HEK293 (cell line): ENCODE data around the gene TDRD10.

Experiments used
- GLI4 ChIP-seq: fragments of 450-650 bp; formaldehyde crosslinking; IDR thresholded peaks from 2 replicates; pipeline ENCODE4 v1.5.1; 2016; ENCODE audit warnings: missing biosample characterization, missing genetic modification characterization
- HOXA7 ChIP-seq: sonication (generic); formaldehyde crosslinking; IDR thresholded peaks from 2 replicates; pipeline ENCODE4 v1.8.1; 2022; ENCODE audit warnings: missing genetic modification reagents, borderline replicate concordance
- MEIS1 ChIP-seq: sonication (generic); formaldehyde crosslinking; IDR thresholded peaks from 2 replicates; pipeline ENCODE4 v1.8.1; 2022; ENCODE audit warnings: missing genetic modification reagents, mild to moderate bottlenecking, borderline replicate concordance
- MZF1 ChIP-seq: fragments of 450-650 bp; formaldehyde crosslinking; IDR thresholded peaks from 2 replicates; pipeline ENCODE4 v1.5.1; 2017; ENCODE audit warnings: missing biosample characterization, missing genetic modification characterization, borderline replicate concordance
- SALL2 ChIP-seq: fragments of 450-650 bp; formaldehyde crosslinking; IDR thresholded peaks from 2 replicates; pipeline ENCODE4 v1.5.0; 2017; ENCODE audit warnings: missing biosample characterization, mild to moderate bottlenecking, missing genetic modification characterization, borderline replicate concordance
- SETDB1 ChIP-seq: IDR thresholded peaks from one replicate; pipeline ENCODE4 v1.6.1; 2017; ENCODE audit warnings: mild to moderate bottlenecking, low read length, moderate library complexity, mixed read lengths; ENCODE audit not compliant: insufficient read length
- TRIM28 ChIP-seq: IDR thresholded peaks from 2 replicates; pipeline ENCODE4 v1.6.1; 2011; ENCODE audit warnings: low read length, control low read depth, borderline replicate concordance
- ZEB2 ChIP-seq: fragments of 450-650 bp; formaldehyde crosslinking; IDR thresholded peaks from 2 replicates; pipeline ENCODE4 v1.5.1; 2016; ENCODE audit warnings: missing biosample characterization, missing genetic modification characterization
- ZFP41 ChIP-seq: fragments of 450-650 bp; formaldehyde crosslinking; IDR thresholded peaks from 2 replicates; pipeline ENCODE4 v1.5.1; 2016; ENCODE audit warnings: missing biosample characterization, missing genetic modification characterization, borderline replicate concordance
- ZNF132 ChIP-seq: fragments of 450-650 bp; formaldehyde crosslinking; IDR thresholded peaks from 2 replicates; pipeline ENCODE4 v1.5.1; 2017; ENCODE audit warnings: missing biosample characterization, missing genetic modification characterization, borderline replicate concordance
- ZNF169 ChIP-seq: fragments of 450-650 bp; formaldehyde crosslinking; IDR thresholded peaks from 2 replicates; pipeline ENCODE4 v1.5.1; 2016; ENCODE audit warnings: missing biosample characterization, missing genetic modification characterization
- ZNF175 ChIP-seq: fragments of 450-650 bp; formaldehyde crosslinking; IDR thresholded peaks from 2 replicates; pipeline ENCODE4 v1.5.1; 2016; ENCODE audit warnings: missing biosample characterization, missing genetic modification characterization
- ZNF23 ChIP-seq: fragments of 450-650 bp; formaldehyde crosslinking; IDR thresholded peaks from 2 replicates; pipeline ENCODE4 v1.5.1; 2016; ENCODE audit warnings: missing biosample characterization, missing genetic modification characterization, borderline replicate concordance
- ZNF24 ChIP-seq: fragments of 450-650 bp; formaldehyde crosslinking; IDR thresholded peaks from 2 replicates; pipeline ENCODE4 v1.5.1; 2016; ENCODE audit warnings: missing biosample characterization, missing genetic modification characterization
- ZNF302 ChIP-seq: fragments of 450-650 bp; formaldehyde crosslinking; IDR thresholded peaks from 2 replicates; pipeline ENCODE4 v1.5.1; 2016; ENCODE audit warnings: missing biosample characterization, missing genetic modification characterization, low read depth
- ZNF510 ChIP-seq: fragments of 450-650 bp; formaldehyde crosslinking; IDR thresholded peaks from 2 replicates; pipeline ENCODE4 v1.5.1; 2018; ENCODE audit warnings: mild to moderate bottlenecking, missing genetic modification characterization, missing biosample characterization; ENCODE audit not compliant: insufficient replicate concordance
- ZNF626 ChIP-seq: fragments of 450-650 bp; sonication (Bioruptor Pico); formaldehyde crosslinking; IDR thresholded peaks from 2 replicates; pipeline ENCODE4 v1.5.1; 2018; ENCODE audit warnings: missing biosample characterization, missing genetic modification characterization, inconsistent platforms
- ZNF660 ChIP-seq: fragments of 450-650 bp; IDR thresholded peaks from 2 replicates; pipeline ENCODE4 v1.5.1; 2018; ENCODE audit warnings: missing biosample characterization, mild to moderate bottlenecking, missing genetic modification characterization
- ZNF830 ChIP-seq: fragments of 450-650 bp; IDR thresholded peaks from 2 replicates; pipeline ENCODE4 v1.5.0; 2018; ENCODE audit warnings: missing biosample characterization, missing genetic modification characterization, low read depth, mild to moderate bottlenecking, moderate library complexity
- TF ChIP-seq, protein P1 (sequence below): fragments of 450-650 bp; formaldehyde crosslinking; IDR thresholded peaks from 2 replicates; pipeline ENCODE4; 2016; ENCODE audit warnings: missing biosample characterization, missing genetic modification characterization
- TF ChIP-seq, protein P2 (sequence below): fragments of 450-650 bp; formaldehyde crosslinking; IDR thresholded peaks from 2 replicates; pipeline ENCODE4 v1.5.0; 2017; ENCODE audit warnings: missing biosample characterization, missing genetic modification characterization, borderline replicate concordance
- TF ChIP-seq, protein P3 (sequence below): fragments of 450-650 bp; formaldehyde crosslinking; IDR thresholded peaks from 2 replicates; pipeline ENCODE4 v1.5.1; 2016; ENCODE audit warnings: missing biosample characterization, missing genetic modification characterization
- TF ChIP-seq, protein P4 (sequence below): fragments of 450-650 bp; formaldehyde crosslinking; IDR thresholded peaks from 2 replicates; pipeline ENCODE4 v1.5.1; 2016; ENCODE audit warnings: missing biosample characterization, missing genetic modification characterization, low read depth
- TF ChIP-seq, protein P5 (sequence below): fragments of 450-650 bp; formaldehyde crosslinking; IDR thresholded peaks from 2 replicates; pipeline ENCODE4 v1.5.1; 2016; ENCODE audit warnings: missing biosample characterization, missing genetic modification characterization
- TF ChIP-seq, protein P6 (sequence below): fragments of 450-650 bp; formaldehyde crosslinking; IDR thresholded peaks from 2 replicates; pipeline ENCODE4 v1.5.1; 2016; ENCODE audit warnings: missing biosample characterization, missing genetic modification characterization
- TF ChIP-seq, protein P7 (sequence below): fragments of 450-650 bp; formaldehyde crosslinking; IDR thresholded peaks from 2 replicates; pipeline ENCODE4 v1.5.1; 2016; ENCODE audit warnings: missing biosample characterization, missing genetic modification characterization

The TDRD10 gene

DNA sequence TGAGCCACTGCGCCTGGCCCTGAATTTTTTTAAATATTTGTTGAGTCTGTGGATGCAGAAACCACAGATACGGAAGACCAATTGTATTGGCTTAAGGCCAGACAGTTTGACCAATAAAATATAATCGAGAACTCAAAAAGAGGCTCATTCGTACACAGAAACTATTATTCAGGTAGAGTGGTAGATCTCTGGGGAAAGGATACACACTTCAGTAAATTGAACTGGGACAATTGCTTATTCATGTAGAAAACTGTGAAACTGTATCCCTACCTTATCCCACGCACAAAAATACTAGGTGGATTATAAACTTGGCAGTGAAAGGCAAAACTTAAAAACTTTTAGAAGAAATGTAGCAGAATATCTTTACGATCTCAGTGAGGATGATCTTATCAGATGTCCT, 25.2 kb downstream of the TDRD10 start (continued):
- TF ChIP-seq, protein P1, sequence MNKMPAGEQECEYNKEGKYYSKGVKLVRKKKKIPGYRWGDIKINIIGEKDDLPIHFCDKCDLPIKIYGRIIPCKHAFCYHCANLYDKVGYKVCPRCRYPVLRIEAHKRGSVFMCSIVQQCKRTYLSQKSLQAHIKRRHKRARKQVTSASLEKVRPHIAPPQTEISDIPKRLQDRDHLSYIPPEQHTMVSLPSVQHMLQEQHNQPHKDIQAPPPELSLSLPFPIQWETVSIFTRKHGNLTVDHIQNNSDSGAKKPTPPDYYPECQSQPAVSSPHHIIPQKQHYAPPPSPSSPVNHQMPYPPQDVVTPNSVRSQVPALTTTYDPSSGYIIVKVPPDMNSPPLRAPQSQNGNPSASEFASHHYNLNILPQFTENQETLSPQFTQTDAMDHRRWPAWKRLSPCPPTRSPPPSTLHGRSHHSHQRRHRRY, result no peak
- TF ChIP-seq, protein P2, sequence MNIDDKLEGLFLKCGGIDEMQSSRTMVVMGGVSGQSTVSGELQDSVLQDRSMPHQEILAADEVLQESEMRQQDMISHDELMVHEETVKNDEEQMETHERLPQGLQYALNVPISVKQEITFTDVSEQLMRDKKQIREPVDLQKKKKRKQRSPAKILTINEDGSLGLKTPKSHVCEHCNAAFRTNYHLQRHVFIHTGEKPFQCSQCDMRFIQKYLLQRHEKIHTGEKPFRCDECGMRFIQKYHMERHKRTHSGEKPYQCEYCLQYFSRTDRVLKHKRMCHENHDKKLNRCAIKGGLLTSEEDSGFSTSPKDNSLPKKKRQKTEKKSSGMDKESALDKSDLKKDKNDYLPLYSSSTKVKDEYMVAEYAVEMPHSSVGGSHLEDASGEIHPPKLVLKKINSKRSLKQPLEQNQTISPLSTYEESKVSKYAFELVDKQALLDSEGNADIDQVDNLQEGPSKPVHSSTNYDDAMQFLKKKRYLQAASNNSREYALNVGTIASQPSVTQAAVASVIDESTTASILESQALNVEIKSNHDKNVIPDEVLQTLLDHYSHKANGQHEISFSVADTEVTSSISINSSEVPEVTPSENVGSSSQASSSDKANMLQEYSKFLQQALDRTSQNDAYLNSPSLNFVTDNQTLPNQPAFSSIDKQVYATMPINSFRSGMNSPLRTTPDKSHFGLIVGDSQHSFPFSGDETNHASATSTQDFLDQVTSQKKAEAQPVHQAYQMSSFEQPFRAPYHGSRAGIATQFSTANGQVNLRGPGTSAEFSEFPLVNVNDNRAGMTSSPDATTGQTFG (tag by site-specific recombination), result no peak
- TF ChIP-seq, protein P3, sequence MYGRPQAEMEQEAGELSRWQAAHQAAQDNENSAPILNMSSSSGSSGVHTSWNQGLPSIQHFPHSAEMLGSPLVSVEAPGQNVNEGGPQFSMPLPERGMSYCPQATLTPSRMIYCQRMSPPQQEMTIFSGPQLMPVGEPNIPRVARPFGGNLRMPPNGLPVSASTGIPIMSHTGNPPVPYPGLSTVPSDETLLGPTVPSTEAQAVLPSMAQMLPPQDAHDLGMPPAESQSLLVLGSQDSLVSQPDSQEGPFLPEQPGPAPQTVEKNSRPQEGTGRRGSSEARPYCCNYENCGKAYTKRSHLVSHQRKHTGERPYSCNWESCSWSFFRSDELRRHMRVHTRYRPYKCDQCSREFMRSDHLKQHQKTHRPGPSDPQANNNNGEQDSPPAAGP (tag by site-specific recombination), result no peak
- TF ChIP-seq, protein P4, sequence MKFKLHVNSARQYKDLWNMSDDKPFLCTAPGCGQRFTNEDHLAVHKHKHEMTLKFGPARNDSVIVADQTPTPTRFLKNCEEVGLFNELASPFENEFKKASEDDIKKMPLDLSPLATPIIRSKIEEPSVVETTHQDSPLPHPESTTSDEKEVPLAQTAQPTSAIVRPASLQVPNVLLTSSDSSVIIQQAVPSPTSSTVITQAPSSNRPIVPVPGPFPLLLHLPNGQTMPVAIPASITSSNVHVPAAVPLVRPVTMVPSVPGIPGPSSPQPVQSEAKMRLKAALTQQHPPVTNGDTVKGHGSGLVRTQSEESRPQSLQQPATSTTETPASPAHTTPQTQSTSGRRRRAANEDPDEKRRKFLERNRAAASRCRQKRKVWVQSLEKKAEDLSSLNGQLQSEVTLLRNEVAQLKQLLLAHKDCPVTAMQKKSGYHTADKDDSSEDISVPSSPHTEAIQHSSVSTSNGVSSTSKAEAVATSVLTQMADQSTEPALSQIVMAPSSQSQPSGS, result no peak
- TF ChIP-seq ZNF24 (no peak), HOXA7 (CRISPR knock-in tag) (no peak), ZNF660 (tag by site-specific recombination) (no peak), ZNF169 (tag by site-specific recombination) (no peak), GLI4 (no peak), ZFP41 (tag by site-specific recombination) (no peak), TRIM28 (no peak), ZNF175 (no peak), ZNF830 (tag by site-specific recombination) (no peak), SALL2 (tag by site-specific recombination) (no peak), ZNF626 (tag by site-specific recombination) (no peak), ZNF510 (tag by site-specific recombination) (no peak), ZNF23 (tag by site-specific recombination) (no peak), ZNF302 (tag by site-specific recombination) (no peak), SETDB1 (no peak), MZF1 (peak; percentile 77; the same call in 1 of the 2 replicates), ZNF132 (tag by site-specific recombination) (no peak), ZEB2 (tag by site-specific recombination) (no peak), MEIS1 (CRISPR knock-in tag) (no peak)
- TF ChIP-seq, protein P5, sequence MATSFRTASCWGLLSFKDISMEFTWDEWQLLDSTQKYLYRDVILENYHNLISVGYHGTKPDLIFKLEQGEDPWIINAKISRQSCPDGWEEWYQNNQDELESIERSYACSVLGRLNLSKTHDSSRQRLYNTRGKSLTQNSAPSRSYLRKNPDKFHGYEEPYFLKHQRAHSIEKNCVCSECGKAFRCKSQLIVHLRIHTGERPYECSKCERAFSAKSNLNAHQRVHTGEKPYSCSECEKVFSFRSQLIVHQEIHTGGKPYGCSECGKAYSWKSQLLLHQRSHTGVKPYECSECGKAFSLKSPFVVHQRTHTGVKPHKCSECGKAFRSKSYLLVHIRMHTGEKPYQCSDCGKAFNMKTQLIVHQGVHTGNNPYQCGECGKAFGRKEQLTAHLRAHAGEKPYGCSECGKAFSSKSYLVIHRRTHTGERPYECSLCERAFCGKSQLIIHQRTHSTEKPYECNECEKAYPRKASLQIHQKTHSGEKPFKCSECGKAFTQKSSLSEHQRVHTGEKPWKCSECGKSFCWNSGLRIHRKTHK (tag by site-specific recombination), result no peak
- TF ChIP-seq, protein P6, sequence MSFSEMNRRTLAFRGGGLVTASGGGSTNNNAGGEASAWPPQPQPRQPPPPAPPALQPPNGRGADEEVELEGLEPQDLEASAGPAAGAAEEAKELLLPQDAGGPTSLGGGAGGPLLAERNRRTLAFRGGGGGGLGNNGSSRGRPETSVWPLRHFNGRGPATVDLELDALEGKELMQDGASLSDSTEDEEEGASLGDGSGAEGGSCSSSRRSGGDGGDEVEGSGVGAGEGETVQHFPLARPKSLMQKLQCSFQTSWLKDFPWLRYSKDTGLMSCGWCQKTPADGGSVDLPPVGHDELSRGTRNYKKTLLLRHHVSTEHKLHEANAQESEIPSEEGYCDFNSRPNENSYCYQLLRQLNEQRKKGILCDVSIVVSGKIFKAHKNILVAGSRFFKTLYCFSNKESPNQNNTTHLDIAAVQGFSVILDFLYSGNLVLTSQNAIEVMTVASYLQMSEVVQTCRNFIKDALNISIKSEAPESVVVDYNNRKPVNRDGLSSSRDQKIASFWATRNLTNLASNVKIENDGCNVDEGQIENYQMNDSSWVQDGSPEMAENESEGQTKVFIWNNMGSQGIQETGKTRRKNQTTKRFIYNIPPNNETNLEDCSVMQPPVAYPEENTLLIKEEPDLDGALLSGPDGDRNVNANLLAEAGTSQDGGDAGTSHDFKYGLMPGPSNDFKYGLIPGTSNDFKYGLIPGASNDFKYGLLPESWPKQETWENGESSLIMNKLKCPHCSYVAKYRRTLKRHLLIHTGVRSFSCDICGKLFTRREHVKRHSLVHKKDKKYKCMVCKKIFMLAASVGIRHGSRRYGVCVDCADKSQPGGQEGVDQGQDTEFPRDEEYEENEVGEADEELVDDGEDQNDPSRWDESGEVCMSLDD (tag by site-specific recombination), result no peak
- TF ChIP-seq, protein P7, sequence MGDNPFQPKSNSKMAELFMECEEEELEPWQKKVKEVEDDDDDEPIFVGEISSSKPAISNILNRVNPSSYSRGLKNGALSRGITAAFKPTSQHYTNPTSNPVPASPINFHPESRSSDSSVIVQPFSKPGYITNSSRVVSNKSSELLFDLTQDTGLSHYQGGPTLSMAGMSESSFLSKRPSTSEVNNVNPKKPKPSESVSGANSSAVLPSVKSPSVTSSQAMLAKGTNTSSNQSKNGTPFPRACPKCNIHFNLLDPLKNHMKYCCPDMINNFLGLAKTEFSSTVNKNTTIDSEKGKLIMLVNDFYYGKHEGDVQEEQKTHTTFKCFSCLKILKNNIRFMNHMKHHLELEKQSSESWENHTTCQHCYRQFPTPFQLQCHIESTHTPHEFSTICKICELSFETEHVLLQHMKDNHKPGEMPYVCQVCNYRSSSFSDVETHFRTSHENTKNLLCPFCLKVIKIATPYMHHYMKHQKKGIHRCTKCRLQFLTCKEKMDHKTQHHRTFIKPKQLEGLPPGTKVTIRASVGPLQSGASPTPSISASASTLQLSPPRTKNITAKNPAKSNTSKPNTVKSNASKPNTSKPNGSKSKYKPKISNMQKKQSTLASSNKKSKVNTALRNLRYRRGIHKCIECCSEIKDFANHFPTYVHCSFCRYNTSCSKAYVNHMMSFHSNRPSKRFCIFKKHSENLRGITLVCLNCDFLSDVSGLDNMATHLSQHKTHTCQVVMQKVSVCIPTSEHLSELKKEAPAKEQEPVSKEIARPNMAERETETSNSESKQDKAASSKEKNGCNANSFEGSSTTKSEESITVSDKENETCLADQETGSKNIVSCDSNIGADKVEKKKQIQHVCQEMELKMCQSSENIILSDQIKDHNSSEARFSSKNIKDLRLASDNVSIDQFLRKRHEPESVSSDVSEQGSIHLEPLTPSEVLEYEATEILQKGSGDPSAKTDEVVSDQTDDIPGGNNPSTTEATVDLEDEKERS, result no peak
